IMR-90 (cell line): ENCODE data around the gene CD300H. TPM values are rescaled to one million over a fixed set of nuclear protein-coding genes. Genes with fewer than 3 reads are reported as not detected.

Experiments used
- ELK1 ChIP-seq: fragments of 150-350 bp; IDR thresholded peaks from 2 replicates; pipeline ENCODE4 v1.6.1; 2016; ENCODE audit warnings: low read depth, mild to moderate bottlenecking, low read length, moderate library complexity, borderline replicate concordance
- polyA plus RNA-seq, 3 experiments: library from polyadenylated mRNA; depleted of rRNA; stranded (reverse); fragments of >200 nt; gene quantifications; 2 replicates each; pipeline ENCODE4 v1.2.3, GENCODE V29; 2012; ENCODE audit warnings: low replicate concordance in 1 of 3
- total RNA-seq: library from RNA; depleted of rRNA; stranded (reverse); fragments of >200 nt; gene quantifications from 2 replicates; pipeline ENCODE4 v1.2.3, GENCODE V29; 2012

The CD300H gene
- total and polyA plus RNA-seq, 2 of the 4 experiments (the other 2 are of a cell fraction), result not detected

- no peak for TF ChIP-seq ELK1
These were observed 2.0 kb upstream of the CD300H start (continued) for GRCh38 chr17:74569020-74570003.
